GM23248 (cell line): ENCODE data around the gene VSTM2B. TPM values are rescaled to one million over a fixed set of nuclear protein-coding genes. Genes with fewer than 3 reads are reported as not detected.

Source experiments
- DNase-seq: peaks from one replicate; pipeline ENCODE4 v3.0.0-alpha.2; 2015
- H2AFZ ChIP-seq: fragments of 200-600 bp; sonication (generic); 2 replicates; pipeline ENCODE4 v1.6.1; 2016; ENCODE audit warnings: antibody characterized with exemption
- H3F3A ChIP-seq: fragments of 200-600 bp; sonication (generic); 2 replicates; pipeline ENCODE4 v1.6.1; 2016; ENCODE audit warnings: mild to moderate bottlenecking, antibody characterized with exemption, mixed run types; ENCODE audit not compliant: insufficient read depth
- H3K27ac ChIP-seq: fragments of 200-600 bp; sonication (generic); 2 replicates; pipeline ENCODE4 v1.5.1; 2016; ENCODE audit warnings: mild to moderate bottlenecking
- H3K27me3 ChIP-seq: fragments of 200-600 bp; sonication (generic); replicated peaks from 2 replicates; pipeline ENCODE4 v1.6.1; 2016; ENCODE audit warnings: mild to moderate bottlenecking; ENCODE audit not compliant: insufficient read depth
- H3K36me3 ChIP-seq: fragments of 200-600 bp; sonication (generic); 2 replicates; pipeline ENCODE4 v1.6.1; 2016; ENCODE audit warnings: low read depth, mild to moderate bottlenecking
- H3K4me1 ChIP-seq: fragments of 200-600 bp; sonication (generic); 2 replicates; pipeline ENCODE4 v1.6.1; 2016; ENCODE audit warnings: mild to moderate bottlenecking; ENCODE audit not compliant: insufficient read depth
- H3K4me2 ChIP-seq: fragments of 200-600 bp; sonication (generic); one replicate; pipeline ENCODE4 v1.6.1; 2016; ENCODE audit warnings: mild to moderate bottlenecking; ENCODE audit not compliant: unreplicated experiment
- H3K4me3 ChIP-seq: fragments of 200-600 bp; sonication (generic); 2 replicates; pipeline ENCODE4 v1.5.1; 2016; ENCODE audit warnings: mild to moderate bottlenecking
- H3K79me2 ChIP-seq: fragments of 200-600 bp; sonication (generic); 2 replicates; pipeline ENCODE4 v1.6.1; 2016; ENCODE audit warnings: mild to moderate bottlenecking; ENCODE audit not compliant: insufficient read depth
- H3K9ac ChIP-seq: fragments of 200-600 bp; sonication (generic); 2 replicates; pipeline ENCODE4 v1.6.1; 2016; ENCODE audit warnings: mild to moderate bottlenecking
- H3K9me2 ChIP-seq: fragments of 200-600 bp; sonication (generic); 2 replicates; pipeline ENCODE4 v1.6.1; 2016; ENCODE audit warnings: mixed run types, mild to moderate bottlenecking, moderate library complexity; ENCODE audit not compliant: insufficient read depth
- H3K9me3 ChIP-seq: fragments of 200-600 bp; sonication (generic); one replicate; pipeline ENCODE4 v1.6.1; 2017; ENCODE audit warnings: low read depth
- H4K20me1 ChIP-seq: fragments of 200-600 bp; sonication (generic); 2 replicates; pipeline ENCODE4 v1.6.0; 2016; ENCODE audit not compliant: insufficient read depth
- EZH2 ChIP-seq: fragments of 200-600 bp; sonication (generic); IDR thresholded peaks from 2 replicates; pipeline ENCODE4 v1.6.1; 2018; ENCODE audit warnings: antibody characterized with exemption, mild to moderate bottlenecking; ENCODE audit not compliant: insufficient read depth, poor library complexity, severe bottlenecking
- EZH2phosphoT487 ChIP-seq: fragments of 200-600 bp; sonication (generic); IDR thresholded peaks from 2 replicates; pipeline ENCODE4 v1.6.1; 2018; ENCODE audit warnings: antibody characterized with exemption, moderate library complexity, mild to moderate bottlenecking, low read depth; ENCODE audit not compliant: insufficient read depth
- WGBS, 2 experiments: methylation state at CpG; one replicate each; pipeline ENCODE4 v1.1.6; 2015 to 2017; ENCODE audit warnings: low lambda C conversion rate in 2 of 2, low coverage in 1 of 2; ENCODE audit errors: missing lambda C conversion rate in 2 of 2; 5-methylcytosine and 5-hydroxymethylcytosine counted together
- in situ Hi-C: fragments of 300-500 bp; cut with MboI; formaldehyde crosslinking; loops from 2 replicates; pipeline ENCODE4 v1.15.0; 2020
- polyA plus RNA-seq: library from polyadenylated mRNA; unstranded; fragments of >200 nt; fragmentation: Nextera tagmentation; extraction: Ambion mirVana; gene quantifications from 2 replicates; pipeline ENCODE4 v1.2.1, GENCODE V29; 2016
- total RNA-seq: library from RNA; depleted of rRNA; stranded (reverse); fragments of >200 nt; shearing (Covaris generic); gene quantifications from 2 replicates; pipeline ENCODE4 v1.2.3, GENCODE V29; 2014

VSTM2B gene
- total and polyA plus RNA-seq, 2 experiments from 2014 or later = not detected

DNA sequence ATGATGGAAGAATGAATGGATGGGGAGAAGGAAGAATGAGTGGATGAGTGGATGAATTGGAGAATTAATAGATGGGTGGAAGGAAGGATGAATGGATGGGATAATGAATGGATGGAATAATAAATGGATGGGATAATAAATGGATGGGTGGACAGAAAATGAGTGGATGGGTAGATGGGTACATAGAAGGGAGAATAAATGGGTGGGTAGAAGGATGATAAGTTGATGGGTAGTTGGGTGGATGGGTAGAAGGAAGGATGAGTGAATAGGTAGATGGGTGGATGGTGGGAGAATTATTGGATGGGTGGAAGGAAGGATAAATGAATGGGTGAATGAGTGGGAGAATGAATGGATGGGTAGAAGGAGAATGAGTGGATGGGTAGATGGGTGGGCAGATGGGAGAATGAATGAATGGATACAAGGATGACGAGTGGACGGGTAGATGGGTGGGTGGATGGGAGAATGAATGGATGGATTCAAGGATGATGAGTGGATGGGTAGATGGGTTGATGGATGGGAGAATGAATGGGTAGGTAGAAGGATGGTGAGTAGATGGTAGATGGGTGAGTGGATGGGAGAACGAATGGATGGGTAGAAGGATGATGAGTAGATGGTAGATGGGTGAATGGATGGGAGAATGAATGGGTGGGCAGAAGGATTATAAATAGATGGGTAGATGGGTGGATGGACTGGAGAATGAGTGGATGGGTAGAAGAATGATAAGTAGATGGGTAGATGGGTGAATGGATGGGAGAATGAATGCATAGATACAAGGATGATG lies 15.9 kb downstream of the VSTM2B start:
- no peaks in the 10 kb centered on the region for H3K27me3 ChIP-seq
- H3K4me2 ChIP-seq = no peak overlapping the region
- no peak overlapping the region for H3K4me3 ChIP-seq
- H3F3A ChIP-seq = no peaks in the 10 kb centered on the region
- no peaks in the 10 kb centered on the region for H3K79me2 ChIP-seq
- no peak overlapping the region for H3K9ac ChIP-seq
- H3K36me3 ChIP-seq = no peaks in the 10 kb centered on the region
- no peak for TF ChIP-seq EZH2
- TF ChIP-seq EZH2phosphoT487 = no peak
- H3K4me1 ChIP-seq = no peaks in the 10 kb centered on the region
- 14 to 17% methylated on average over 3 of the region's 3 CpGs for WGBS, 2 experiments
- DNase-seq = no peak
- in situ Hi-C loops = no loop called here
- H3K9me2 ChIP-seq = no peaks in the 10 kb centered on the region
- no peak overlapping the region for H2AFZ ChIP-seq
- H3K9me3 ChIP-seq = no peaks in the 10 kb centered on the region
- H4K20me1 ChIP-seq = no peaks in the 10 kb centered on the region
- no peak overlapping the region for H3K27ac ChIP-seq

DNA sequence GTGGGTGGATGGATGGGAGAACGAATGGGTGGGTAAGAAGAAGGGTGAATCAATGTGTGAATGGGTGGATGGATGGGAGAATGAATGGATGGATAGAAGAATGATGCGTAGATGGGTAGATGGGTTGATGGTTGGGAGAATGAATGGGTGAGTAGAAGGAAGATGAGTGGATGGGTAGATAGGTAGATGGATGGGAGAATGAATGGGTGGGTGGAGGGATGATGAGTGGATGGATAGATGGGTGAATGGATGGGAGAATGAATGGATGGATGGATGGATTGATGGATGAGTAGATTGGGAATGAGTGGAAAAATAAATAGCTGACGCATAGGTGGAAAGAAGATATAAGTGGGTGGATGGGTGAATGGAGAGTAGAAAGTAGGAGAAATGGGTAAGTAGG lies 16.5 kb downstream of the VSTM2B start:
- no peak for TF ChIP-seq EZH2
- no peak for TF ChIP-seq EZH2phosphoT487
- no peak overlapping the region for H3K4me2 ChIP-seq
- H3K79me2 ChIP-seq = no peaks in the 10 kb centered on the region
- WGBS, 2 experiments = 36 to 40% methylated on average over 3 of the region's 3 CpGs
- H2AFZ ChIP-seq = no peak overlapping the region
- H3K4me1 ChIP-seq = no peaks in the 10 kb centered on the region
- no peak overlapping the region for H3K4me3 ChIP-seq
- in situ Hi-C loops = no loop called here
- no peaks in the 10 kb centered on the region for H4K20me1 ChIP-seq
- DNase-seq = no peak
- no peaks in the 10 kb centered on the region for H3K9me3 ChIP-seq
- no peak overlapping the region for H3K9ac ChIP-seq
- H3K27me3 ChIP-seq = no peaks in the 10 kb centered on the region
- H3K36me3 ChIP-seq = no peaks in the 10 kb centered on the region
- H3K9me2 ChIP-seq = no peaks in the 10 kb centered on the region
- no peaks in the 10 kb centered on the region for H3F3A ChIP-seq
- H3K27ac ChIP-seq = no peak overlapping the region

DNA sequence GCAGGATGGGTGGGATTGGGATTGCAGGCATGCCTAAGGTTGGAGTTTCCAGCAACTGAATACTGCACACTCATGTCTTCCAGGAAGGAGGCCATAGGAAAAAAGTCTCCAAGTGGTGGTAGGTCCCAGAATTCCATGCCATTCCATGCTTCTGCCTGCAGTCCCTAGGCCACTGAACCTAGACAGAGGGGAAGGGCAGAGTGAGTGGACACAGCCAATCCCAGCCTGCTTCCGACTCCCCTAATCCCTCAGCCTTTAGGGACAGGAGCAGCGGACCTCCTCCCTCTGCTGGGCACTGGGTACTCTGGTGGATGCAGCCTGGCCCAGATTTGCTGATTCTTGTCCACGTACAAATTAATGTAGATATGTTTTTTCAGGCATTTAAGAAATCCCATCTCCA lies 17.0 kb downstream of the VSTM2B start:
- H3K9me2 ChIP-seq = no peaks in the 10 kb centered on the region
- H3K36me3 ChIP-seq = no peaks in the 10 kb centered on the region
- no peak overlapping the region for H3K9ac ChIP-seq
- no peak overlapping the region for H2AFZ ChIP-seq
- DNase-seq = no peak
- TF ChIP-seq EZH2phosphoT487 (no peak), EZH2 (no peak)
- no peaks in the 10 kb centered on the region for H3K9me3 ChIP-seq
- H3K4me3 ChIP-seq = no peak overlapping the region
- WGBS, 2 experiments = 20 to 27% methylated on average over 3 of the region's 3 CpGs
- no peak overlapping the region for H3K27ac ChIP-seq
- H3K79me2 ChIP-seq = no peaks in the 10 kb centered on the region
- H3F3A ChIP-seq = no peaks in the 10 kb centered on the region
- no peaks in the 10 kb centered on the region for H3K4me1 ChIP-seq
- H3K27me3 ChIP-seq = no peaks in the 10 kb centered on the region
- in situ Hi-C loops = no loop called here
- no peak overlapping the region for H3K4me2 ChIP-seq
- no peaks in the 10 kb centered on the region for H4K20me1 ChIP-seq

- H3K9me3 ChIP-seq = no peaks in the 10 kb centered on the region
- no peak overlapping the region for H3K27ac ChIP-seq
- no peaks in the 10 kb centered on the region for H3K27me3 ChIP-seq
- H3K36me3 ChIP-seq = no peaks in the 10 kb centered on the region
- no peaks in the 10 kb centered on the region for H3F3A ChIP-seq
- H3K9me2 ChIP-seq = no peaks in the 10 kb centered on the region
- no peak for DNase-seq
- no peaks in the 10 kb centered on the region for H3K79me2 ChIP-seq
- in situ Hi-C loops = no loop called here
- H3K4me3 ChIP-seq = no peak overlapping the region
- H2AFZ ChIP-seq = no peak overlapping the region
- TF ChIP-seq EZH2 (no peak), EZH2phosphoT487 (no peak)
- no peak overlapping the region for H3K4me2 ChIP-seq
- no peak overlapping the region for H3K9ac ChIP-seq
- 6 to 12% methylated on average over 2 of the region's 2 CpGs for WGBS, 2 experiments
- no peaks in the 10 kb centered on the region for H3K4me1 ChIP-seq
- H4K20me1 ChIP-seq = no peaks in the 10 kb centered on the region
Measured at GRCh38 chr19:29543381-29543780, 17.6 kb downstream of the VSTM2B start.
